HG03442 (cell line): ENCODE results near the gene NCF2.
A peak's percentile ranks its signal among the peaks of the same experiment; 100 is the strongest.
"Not testable (repeated sequence)": the region's sequence is repeated elsewhere in the genome, so short reads cannot be mapped to it uniquely, and the experiment has no call there.

Source experiments
- ATAC-seq: cut with Tn5 transposase; IDR thresholded peaks from one replicate; pipeline ENCODE4 v1.9.1; 2021; ENCODE audit warnings: mild to moderate bottlenecking, moderate library complexity; ENCODE audit not compliant: unreplicated experiment

Gene NCF2

GRCh38 chr1:183590244-183591191 is at the start of gene NCF2:
Gene NCF2 (minus strand): TSS chr1:183590459. CDS start chr1:183590329, 130 bp downstream.
- ATAC-seq = peak; percentile 86

GRCh38 chr1:183638649-183639387 is 48.6 kb upstream of the NCF2 start:
- no peak for ATAC-seq

GRCh38 chr1:183636783-183637182 is 46.5 kb upstream of the NCF2 start:
- ATAC-seq = no peak

GRCh38 chr1:183636334-183636682 is 46.0 kb upstream of the NCF2 start:
- ATAC-seq = peak; percentile 2

- ATAC-seq = peak; percentile 83
Measured at GRCh38 chr1:183635606-183636333, 45.5 kb upstream of the NCF2 start, which contains the start of gene ARPC5. Gene ARPC5 (minus strand): TSS chr1:183635783. CDS start chr1:183635659, 124 bp downstream.

GRCh38 chr1:183635099-183635605 is 44.9 kb upstream of the NCF2 start:
- peak; percentile 4 for ATAC-seq

GRCh38 chr1:183634429-183635065 is 44.3 kb upstream of the NCF2 start:
- no peak for ATAC-seq

GRCh38 chr1:183633676-183634343 is 43.6 kb upstream of the NCF2 start:
- peak; percentile 48 for ATAC-seq

GRCh38 chr1:183632964-183633363 is 42.7 kb upstream of the NCF2 start:
- no peak for ATAC-seq

GRCh38 chr1:183632114-183632513 is 41.9 kb upstream of the NCF2 start:
- no peak for ATAC-seq

GRCh38 chr1:183630748-183631147 is 40.5 kb upstream of the NCF2 start:
- ATAC-seq = no peak

GRCh38 chr1:183628537-183628936 is 38.3 kb upstream of the NCF2 start:
- no peak for ATAC-seq

GRCh38 chr1:183626236-183626635 is 36.0 kb upstream of the NCF2 start:
- not testable (repeated sequence) for ATAC-seq

- peak; percentile 81 for ATAC-seq
Measured at GRCh38 chr1:183622884-183623785, 32.9 kb upstream of the NCF2 start.

- no peak for ATAC-seq
Measured at GRCh38 chr1:183622013-183622412, 31.8 kb upstream of the NCF2 start.

- no peak for ATAC-seq
Measured at GRCh38 chr1:183620311-183620710, 30.1 kb upstream of the NCF2 start.

- ATAC-seq = no peak
Measured at GRCh38 chr1:183619781-183620180, 29.5 kb upstream of the NCF2 start.

GRCh38 chr1:183618202-183618601 is 27.9 kb upstream of the NCF2 start:
- not testable (repeated sequence) for ATAC-seq

- not testable (repeated sequence) for ATAC-seq
Measured at GRCh38 chr1:183612975-183613374, 22.7 kb upstream of the NCF2 start.
